Endodermal cell (in vitro differentiated cells): Measurements from ENCODE around the gene ARMC3. TPM values are rescaled to one million over a fixed set of nuclear protein-coding genes. Genes with fewer than 3 reads are reported as not detected.
"Not testable (repeated sequence)": the region's sequence is repeated elsewhere in the genome, so short reads cannot be mapped to it uniquely, and the experiment has no call there.

ENCODE experiments used
- DNase-seq: peaks from one replicate; pipeline ENCODE4 v3.0.0-alpha.2; 2017
- H3K27ac ChIP-seq: 2 replicates; pipeline ENCODE4 v1.5.1; 2013; ENCODE audit warnings: mild to moderate bottlenecking, low read depth, low read length, moderate library complexity
- H3K27me3 ChIP-seq: 2 replicates; pipeline ENCODE4 v1.6.1; 2013; ENCODE audit warnings: mild to moderate bottlenecking, low read length, moderate library complexity; ENCODE audit not compliant: insufficient read depth, control insufficient read depth, poor library complexity, severe bottlenecking
- H3K36me3 ChIP-seq: 2 replicates; pipeline ENCODE4 v1.7.0; 2013; ENCODE audit warnings: mild to moderate bottlenecking, low read length, moderate library complexity; ENCODE audit not compliant: control insufficient read depth, insufficient read depth
- H3K4me1 ChIP-seq: one replicate; pipeline ENCODE4 v1.7.0; 2013; ENCODE audit warnings: low read length; ENCODE audit not compliant: control insufficient read depth, insufficient read depth
- H3K4me3 ChIP-seq: 2 replicates; pipeline ENCODE4 v1.5.1; 2013; ENCODE audit warnings: mild to moderate bottlenecking, low read length, moderate library complexity
- H3K9ac ChIP-seq: 2 replicates; pipeline ENCODE4 v1.6.1; 2013; ENCODE audit warnings: mild to moderate bottlenecking, low read length, moderate library complexity; ENCODE audit not compliant: poor library complexity, severe bottlenecking; ENCODE audit errors: extremely low read depth
- H3K9me3 ChIP-seq: 2 replicates; pipeline ENCODE4 v1.6.1; 2013; ENCODE audit warnings: mild to moderate bottlenecking, low read length, moderate library complexity; ENCODE audit not compliant: control insufficient read depth
- H3K27ac Mint-ChIP-seq: 2 replicates; pipeline ENCODE4 v1.8.0; 2020; ENCODE audit warnings: mixed read lengths
- H3K27me3 Mint-ChIP-seq: 2 replicates; pipeline ENCODE4 v1.8.0; 2021; ENCODE audit warnings: mild to moderate bottlenecking, mixed read lengths; ENCODE audit not compliant: insufficient read depth
- H3K36me3 Mint-ChIP-seq: 2 replicates; pipeline ENCODE4 v1.8.0; 2020; ENCODE audit warnings: low read depth, mixed read lengths
- H3K4me1 Mint-ChIP-seq: 2 replicates; pipeline ENCODE4 v1.8.0; 2020; ENCODE audit warnings: mixed read lengths
- H3K4me3 Mint-ChIP-seq: 2 replicates; pipeline ENCODE4 v1.8.0; 2020; ENCODE audit warnings: mild to moderate bottlenecking, moderate library complexity, mixed read lengths
- H3K9me3 Mint-ChIP-seq: 2 replicates; pipeline ENCODE4 v1.8.0; 2020; ENCODE audit warnings: mild to moderate bottlenecking, mixed read lengths
- WGBS, 2 experiments: methylation state at CpG; one replicate each; pipeline versions ENCODE4 v1.1.5 to v1.1.7; 2013; ENCODE audit warnings: missing lambda C conversion rate in 2 of 2, mixed read lengths in 1 of 2; ENCODE audit not compliant: insufficient coverage in 1 of 2, insufficient read length in 1 of 2; 5-methylcytosine and 5-hydroxymethylcytosine counted together
- total RNA-seq, 2 donors: library from RNA; stranded (reverse); fragmentation: NEBNext Ultra II Directional in 1 of 2; extraction: Animal tissue kit (Norgen Biotek cat#: 25700) in 1 of 2; gene quantifications; 2 replicates in 1 of 2; 3 replicates in 1 of 2; pipeline ENCODE4 v1.2.1, GENCODE V29; 2021
- TF ChIP-seq, protein P1 (sequence below): fragments of 200-600 bp; sonication (generic); conservative IDR thresholded peaks from 2 replicates; pipeline ENCODE4 v1.5.0; 2021; ENCODE audit warnings: antibody characterized with exemption, mild to moderate bottlenecking

The ARMC3 gene
- total RNA-seq, 2 donors from 2014 or later = 2.0 to 3.0 TPM

DNA sequence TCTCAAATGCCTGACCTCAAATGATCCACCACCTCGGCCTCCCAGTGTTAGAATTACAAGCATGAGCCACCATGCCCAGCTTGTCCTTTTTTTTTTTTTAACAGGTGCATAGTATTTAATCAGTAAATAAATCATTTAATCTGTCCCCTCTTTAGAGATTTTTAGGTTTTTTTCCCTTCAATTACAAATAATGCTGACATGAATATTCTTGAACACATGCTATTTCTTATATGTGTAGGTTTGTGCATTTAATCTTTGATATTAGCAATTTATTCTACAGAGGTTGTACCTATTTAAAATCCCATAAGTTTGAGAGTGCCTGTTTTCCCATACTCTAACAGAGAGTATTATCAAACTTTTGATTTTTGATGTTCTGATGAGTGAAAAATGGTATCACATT is 24.2 kb upstream of the ARMC3 start:
- H3K9me3 Mint-ChIP-seq = peaks cover 42% of the 10 kb centered on the region
- no peak overlapping the region for H3K27ac ChIP-seq
- H3K4me3 Mint-ChIP-seq = no peak overlapping the region
- no peak overlapping the region for H3K9ac ChIP-seq
- peaks cover 26% of the 10 kb centered on the region for H3K9me3 ChIP-seq
- WGBS, 2 experiments = 86% methylated on average over 1 of the region's 1 CpG; no CpG with 5 or more reads in 1 of the 2 experiments
- TF ChIP-seq, protein P1, sequence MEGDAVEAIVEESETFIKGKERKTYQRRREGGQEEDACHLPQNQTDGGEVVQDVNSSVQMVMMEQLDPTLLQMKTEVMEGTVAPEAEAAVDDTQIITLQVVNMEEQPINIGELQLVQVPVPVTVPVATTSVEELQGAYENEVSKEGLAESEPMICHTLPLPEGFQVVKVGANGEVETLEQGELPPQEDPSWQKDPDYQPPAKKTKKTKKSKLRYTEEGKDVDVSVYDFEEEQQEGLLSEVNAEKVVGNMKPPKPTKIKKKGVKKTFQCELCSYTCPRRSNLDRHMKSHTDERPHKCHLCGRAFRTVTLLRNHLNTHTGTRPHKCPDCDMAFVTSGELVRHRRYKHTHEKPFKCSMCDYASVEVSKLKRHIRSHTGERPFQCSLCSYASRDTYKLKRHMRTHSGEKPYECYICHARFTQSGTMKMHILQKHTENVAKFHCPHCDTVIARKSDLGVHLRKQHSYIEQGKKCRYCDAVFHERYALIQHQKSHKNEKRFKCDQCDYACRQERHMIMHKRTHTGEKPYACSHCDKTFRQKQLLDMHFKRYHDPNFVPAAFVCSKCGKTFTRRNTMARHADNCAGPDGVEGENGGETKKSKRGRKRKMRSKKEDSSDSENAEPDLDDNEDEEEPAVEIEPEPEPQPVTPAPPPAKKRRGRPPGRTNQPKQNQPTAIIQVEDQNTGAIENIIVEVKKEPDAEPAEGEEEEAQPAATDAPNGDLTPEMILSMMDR = no peak
- DNase-seq = no peak
- no peak overlapping the region for H3K27ac Mint-ChIP-seq
- H3K4me1 ChIP-seq = no peaks in the 10 kb centered on the region
- peaks cover 28% of the 10 kb centered on the region for H3K27me3 ChIP-seq
- H3K36me3 ChIP-seq = no peaks in the 10 kb centered on the region
- H3K4me1 Mint-ChIP-seq = no peaks in the 10 kb centered on the region
- H3K27me3 Mint-ChIP-seq = peaks cover 5% of the 10 kb centered on the region
- no peak overlapping the region for H3K4me3 ChIP-seq
- H3K36me3 Mint-ChIP-seq = no peaks in the 10 kb centered on the region

DNA sequence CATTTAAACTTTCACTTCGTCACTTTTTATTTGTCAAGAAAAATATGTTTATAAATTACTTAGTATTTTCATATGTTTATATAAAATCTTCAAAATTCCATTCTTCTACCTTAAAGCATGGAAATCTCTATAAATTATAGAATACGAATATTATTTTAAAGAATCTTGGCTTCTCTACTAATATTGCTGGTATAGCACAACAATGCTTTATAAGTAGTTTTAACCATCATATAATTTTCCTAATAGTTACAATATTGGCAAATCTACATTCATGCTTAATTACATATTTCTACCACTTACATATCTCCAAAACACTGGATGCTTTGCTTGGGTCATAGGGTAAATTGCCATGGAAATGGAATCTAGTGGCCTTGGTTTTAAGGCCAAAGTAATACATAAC is 21.1 kb upstream of the ARMC3 start:
- TF ChIP-seq, protein P1 = no peak
- H3K36me3 Mint-ChIP-seq = peaks cover 4% of the 10 kb centered on the region

DNA sequence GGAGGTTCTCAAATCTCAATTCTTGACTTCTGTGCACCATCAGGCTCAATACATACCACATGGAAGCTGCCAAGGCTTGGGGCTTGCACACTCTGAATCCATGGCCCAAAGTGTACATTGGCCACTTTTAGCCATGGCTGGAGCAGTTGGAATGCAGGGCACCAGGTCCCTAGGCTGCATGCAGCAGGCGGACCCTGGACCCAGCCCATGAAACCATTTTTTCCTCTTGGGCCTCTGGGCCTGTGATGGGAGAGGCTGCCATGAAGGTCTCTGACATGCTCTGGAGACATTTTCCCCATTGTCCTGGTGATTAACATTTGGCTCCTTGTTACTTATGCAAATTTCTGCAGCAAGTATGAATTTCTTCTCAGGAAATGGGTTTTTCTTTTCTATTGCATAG is 19.0 kb upstream of the ARMC3 start:
- no peaks in the 10 kb centered on the region for H3K27me3 Mint-ChIP-seq
- H3K4me1 ChIP-seq = no peaks in the 10 kb centered on the region
- no peak overlapping the region for H3K27ac Mint-ChIP-seq
- DNase-seq = no peak
- peaks cover 4% of the 10 kb centered on the region for H3K36me3 Mint-ChIP-seq
- TF ChIP-seq, protein P1 = no peak
- 81 to 100% methylated on average over 1 of the region's 1 CpG for WGBS, 2 experiments
- H3K4me1 Mint-ChIP-seq = no peaks in the 10 kb centered on the region
- no peak overlapping the region for H3K27ac ChIP-seq
- peaks cover 50% of the 10 kb centered on the region for H3K9me3 Mint-ChIP-seq
- peaks cover 32% of the 10 kb centered on the region for H3K9me3 ChIP-seq
- H3K9ac ChIP-seq = no peak overlapping the region
- H3K27me3 ChIP-seq = no peaks in the 10 kb centered on the region
- no peaks in the 10 kb centered on the region for H3K36me3 ChIP-seq
- no peak overlapping the region for H3K4me3 ChIP-seq
- no peak overlapping the region for H3K4me3 Mint-ChIP-seq

More for the DNA sequence above, 21.1 kb upstream of the ARMC3 start:
- no peaks in the 10 kb centered on the region for H3K4me1 ChIP-seq
- DNase-seq = no peak
- no peak overlapping the region for H3K4me3 Mint-ChIP-seq
- no peak overlapping the region for H3K27ac Mint-ChIP-seq
- H3K9ac ChIP-seq = no peak overlapping the region
- peaks cover 60% of the 10 kb centered on the region for H3K9me3 Mint-ChIP-seq
- H3K27me3 Mint-ChIP-seq = peaks cover 3% of the 10 kb centered on the region
- H3K27me3 ChIP-seq = no peaks in the 10 kb centered on the region
- no peaks in the 10 kb centered on the region for H3K4me1 Mint-ChIP-seq
- H3K27ac ChIP-seq = no peak overlapping the region
- no CpG with 5 or more reads among the region's 2 CpGs for WGBS, 2 experiments
- no peaks in the 10 kb centered on the region for H3K36me3 ChIP-seq
- peaks cover 32% of the 10 kb centered on the region for H3K9me3 ChIP-seq
- no peak overlapping the region for H3K4me3 ChIP-seq

DNA sequence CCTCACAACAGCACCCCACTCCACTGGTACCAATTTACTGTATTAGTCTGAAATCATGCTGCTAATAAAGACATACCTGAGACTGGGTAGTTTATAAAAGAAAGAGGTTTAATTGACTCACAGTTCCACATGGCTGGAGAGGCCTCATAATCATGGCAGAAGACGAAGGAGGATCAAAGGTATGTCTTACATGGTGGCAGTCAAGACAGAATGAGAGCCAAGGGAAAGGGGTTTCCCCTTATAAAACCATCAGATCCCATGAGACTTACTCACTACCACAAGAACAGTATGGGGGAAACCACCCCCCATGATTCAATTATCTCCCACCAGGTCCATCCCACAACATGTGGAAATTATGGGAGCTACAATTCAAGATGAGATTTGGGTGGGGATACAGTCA is 18.2 kb upstream of the ARMC3 start:
- peaks cover 32% of the 10 kb centered on the region for H3K9me3 ChIP-seq
- H3K4me3 Mint-ChIP-seq, H3K4me1 Mint-ChIP-seq, H3K27ac ChIP-seq, DNase-seq, H3K27me3 ChIP-seq, H3K9ac ChIP-seq, H3K4me1 ChIP-seq, H3K27ac Mint-ChIP-seq, H3K4me3 ChIP-seq, H3K36me3 ChIP-seq, H3K27me3 Mint-ChIP-seq, H3K36me3 Mint-ChIP-seq: not testable (repeated sequence)
- peaks cover 50% of the 10 kb centered on the region for H3K9me3 Mint-ChIP-seq
- 87 to 100% methylated on average over 1 of the region's 1 CpG for WGBS, 2 experiments
